ENCODE results near the gene TMEM63C.

Gene TMEM63C

GRCh38 chr14:77238356-77238755, 56.8 kb downstream of the TMEM63C start:
- no peaks in the 10 kb centered on the region for H3F3A ChIP-seq (ENCODE audit: insufficient read depth, low read length)
- H3K4me2 ChIP-seq (ENCODE audit: low read depth, low read length): no peak overlapping the region

DNA sequence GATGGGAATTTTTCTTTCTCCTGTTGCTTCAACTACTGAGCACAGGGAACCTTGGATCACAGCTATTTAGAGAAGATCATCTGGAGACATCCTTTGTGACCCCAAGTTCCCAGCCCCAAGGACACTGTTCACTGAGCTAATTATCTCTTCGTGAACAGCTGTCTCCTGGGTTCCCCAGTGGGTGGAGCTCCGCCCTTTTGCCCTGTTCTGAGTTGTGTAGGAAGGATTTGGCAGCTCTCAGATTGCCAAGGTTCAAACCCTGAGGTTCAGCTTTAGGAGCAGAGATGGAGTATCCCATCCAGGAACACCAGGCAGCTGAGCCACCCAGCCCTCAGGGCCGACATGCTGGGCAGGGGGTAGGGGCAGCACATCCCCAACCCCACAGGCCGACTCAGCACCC, 57.4 kb downstream of the TMEM63C start:
- H3K79me2 ChIP-seq (ENCODE audit: low read length): no peaks in the 10 kb centered on the region
- no peaks in the 10 kb centered on the region for H3F3A ChIP-seq (ENCODE audit: insufficient read depth, low read length)
- no peak overlapping the region for H2AFZ ChIP-seq (ENCODE audit: low read length)
- no peak overlapping the region for H3K4me2 ChIP-seq (ENCODE audit: low read depth, low read length)
- no peaks in the 10 kb centered on the region for H3K9me2 ChIP-seq (replicated peaks; ENCODE audit: insufficient read depth, low read length)
- no peaks in the 10 kb centered on the region for H3K36me3 ChIP-seq (replicated peaks; ENCODE audit: insufficient read depth, low read length)
- no peaks in the 10 kb centered on the region for H3K9me3 ChIP-seq (replicated peaks; ENCODE audit: insufficient read depth, low read length)
- H3K4me1 ChIP-seq (ENCODE audit: low read length): no peaks in the 10 kb centered on the region
- H3K4me3 ChIP-seq (ENCODE audit: low read length): no peak overlapping the region
- H3K9ac ChIP-seq (ENCODE audit: low read length): no peak overlapping the region
- no peak for TF ChIP-seq EZH2phosphoT487 (IDR thresholded peaks at IDR 0.05; ENCODE audit: low read length)
- TF ChIP-seq EZH2 (optimal IDR thresholded peaks at IDR 0.05; ENCODE audit: low read depth, low read length): no peak
- TF ChIP-seq CTCF (IDR thresholded peaks at IDR 0.05; ENCODE audit: low read length): no peak
- DNase-seq: no peak
- H4K20me1 ChIP-seq (ENCODE audit: insufficient read depth, low read length): no peaks in the 10 kb centered on the region
- no peak overlapping the region for H3K27ac ChIP-seq (ENCODE audit: low read length)
- H3K27me3 ChIP-seq (replicated peaks; ENCODE audit: insufficient read depth, low read length): no peaks in the 10 kb centered on the region

More at GRCh38 chr14:77238356-77238755, 56.8 kb downstream of the TMEM63C start:
- Histone ChIP-seq H3K4me3 (ENCODE audit: low read length) (no peak overlapping the region), H2AFZ (ENCODE audit: low read length) (no peak overlapping the region), H4K20me1 (ENCODE audit: insufficient read depth, low read length) (no peaks in the 10 kb centered on the region), H3K36me3 (replicated peaks; ENCODE audit: insufficient read depth, low read length) (no peaks in the 10 kb centered on the region), H3K79me2 (ENCODE audit: low read length) (no peaks in the 10 kb centered on the region), H3K27ac (ENCODE audit: low read length) (no peak overlapping the region), H3K9me3 (replicated peaks; ENCODE audit: insufficient read depth, low read length) (no peaks in the 10 kb centered on the region), H3K4me1 (ENCODE audit: low read length) (no peaks in the 10 kb centered on the region), H3K9me2 (replicated peaks; ENCODE audit: insufficient read depth, low read length) (no peaks in the 10 kb centered on the region), H3K27me3 (replicated peaks; ENCODE audit: insufficient read depth, low read length) (no peaks in the 10 kb centered on the region), H3K9ac (ENCODE audit: low read length) (no peak overlapping the region)
- TF ChIP-seq EZH2phosphoT487 (IDR thresholded peaks at IDR 0.05; ENCODE audit: low read length) (no peak), CTCF (IDR thresholded peaks at IDR 0.05; ENCODE audit: low read length) (no peak), EZH2 (optimal IDR thresholded peaks at IDR 0.05; ENCODE audit: low read depth, low read length) (no peak)
- DNase-seq: no peak

DNA sequence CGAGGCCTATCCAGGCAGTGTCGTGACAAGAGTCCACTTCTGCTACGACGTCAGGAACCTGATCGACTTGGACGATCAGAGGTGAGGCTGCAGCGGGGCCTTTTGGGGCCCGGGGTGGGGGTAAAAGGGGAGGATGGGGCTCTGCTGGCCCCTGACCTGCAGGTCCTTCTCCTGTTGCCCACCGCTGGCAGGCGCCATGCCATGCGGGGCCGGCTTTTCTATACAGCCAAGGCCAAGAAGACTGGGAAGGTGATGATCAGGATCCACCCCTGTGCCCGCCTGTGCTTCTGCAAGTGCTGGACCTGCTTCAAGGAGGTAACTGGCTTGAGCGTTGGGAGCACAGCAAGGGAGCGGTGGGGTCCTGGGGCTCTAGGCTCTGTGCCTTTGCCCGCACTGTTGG, 57.8 kb downstream of the TMEM63C start:
- TF ChIP-seq EZH2phosphoT487 (IDR thresholded peaks at IDR 0.05; ENCODE audit: low read length): no peak
- no peak for TF ChIP-seq EZH2 (optimal IDR thresholded peaks at IDR 0.05; ENCODE audit: low read depth, low read length)
- no peak for TF ChIP-seq CTCF (IDR thresholded peaks at IDR 0.05; ENCODE audit: low read length)

More for the DNA sequence above, 57.8 kb downstream of the TMEM63C start:
- H3K27me3 ChIP-seq (replicated peaks; ENCODE audit: insufficient read depth, low read length): no peaks in the 10 kb centered on the region
- no peaks in the 10 kb centered on the region for H3K4me1 ChIP-seq (ENCODE audit: low read length)
- H3K9me3 ChIP-seq (replicated peaks; ENCODE audit: insufficient read depth, low read length): no peaks in the 10 kb centered on the region
- H4K20me1 ChIP-seq (ENCODE audit: insufficient read depth, low read length): no peaks in the 10 kb centered on the region
- no peak overlapping the region for H3K4me2 ChIP-seq (ENCODE audit: low read depth, low read length)
- no peaks in the 10 kb centered on the region for H3K36me3 ChIP-seq (replicated peaks; ENCODE audit: insufficient read depth, low read length)
- no peak for DNase-seq
- H2AFZ ChIP-seq (ENCODE audit: low read length): no peak overlapping the region
- H3K27ac ChIP-seq (ENCODE audit: low read length): no peak overlapping the region
- no peaks in the 10 kb centered on the region for H3F3A ChIP-seq (ENCODE audit: insufficient read depth, low read length)
- no peak overlapping the region for H3K9ac ChIP-seq (ENCODE audit: low read length)
- H3K79me2 ChIP-seq (ENCODE audit: low read length): no peaks in the 10 kb centered on the region
- no peaks in the 10 kb centered on the region for H3K9me2 ChIP-seq (replicated peaks; ENCODE audit: insufficient read depth, low read length)
- H3K4me3 ChIP-seq (ENCODE audit: low read length): no peak overlapping the region

All from MM.1S (cell line).